SW480 (cell line): ENCODE measurements around the gene NKX2-3.

Experiments used
- DNase-seq: peaks from one replicate; pipeline ENCODE4 v3.0.0-alpha.2; 2016; ENCODE audit warnings: low spot score

NKX2-3 gene

GRCh38 chr10:99526861-99527504, 5.8 kb upstream of the NKX2-3 start:
- DNase-seq, result no peak

- no peak for DNase-seq
These were observed 4.9 kb upstream of the NKX2-3 start for GRCh38 chr10:99527526-99528493.

- no peak for DNase-seq
These were observed 4.0 kb upstream of the NKX2-3 start for GRCh38 chr10:99528494-99529441.

DNA sequence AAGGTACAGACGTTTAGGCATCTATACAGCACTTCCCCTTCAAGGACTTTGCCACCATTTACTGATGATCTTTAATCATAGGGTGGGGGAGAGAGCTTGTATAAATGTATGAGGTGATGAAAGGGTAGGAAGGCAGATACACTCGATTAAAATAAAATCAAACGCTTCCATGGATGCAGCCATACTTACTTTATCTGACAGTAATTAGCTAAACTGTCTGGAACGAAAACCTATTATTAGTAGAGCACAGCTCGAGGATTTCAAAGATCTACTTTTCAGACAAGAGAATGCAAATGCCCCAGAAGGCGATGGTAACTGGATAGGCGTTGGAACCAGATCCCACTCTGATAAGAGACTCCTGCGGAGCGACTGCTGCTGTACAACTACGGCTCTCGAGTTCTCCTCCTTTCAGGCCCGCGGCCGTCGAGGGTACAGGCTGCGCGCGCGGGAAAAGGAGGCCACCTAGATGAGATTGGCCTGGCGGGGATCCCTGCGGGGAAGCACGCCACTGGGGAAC, 3.1 kb upstream of the NKX2-3 start:
- no peak for DNase-seq

DNA sequence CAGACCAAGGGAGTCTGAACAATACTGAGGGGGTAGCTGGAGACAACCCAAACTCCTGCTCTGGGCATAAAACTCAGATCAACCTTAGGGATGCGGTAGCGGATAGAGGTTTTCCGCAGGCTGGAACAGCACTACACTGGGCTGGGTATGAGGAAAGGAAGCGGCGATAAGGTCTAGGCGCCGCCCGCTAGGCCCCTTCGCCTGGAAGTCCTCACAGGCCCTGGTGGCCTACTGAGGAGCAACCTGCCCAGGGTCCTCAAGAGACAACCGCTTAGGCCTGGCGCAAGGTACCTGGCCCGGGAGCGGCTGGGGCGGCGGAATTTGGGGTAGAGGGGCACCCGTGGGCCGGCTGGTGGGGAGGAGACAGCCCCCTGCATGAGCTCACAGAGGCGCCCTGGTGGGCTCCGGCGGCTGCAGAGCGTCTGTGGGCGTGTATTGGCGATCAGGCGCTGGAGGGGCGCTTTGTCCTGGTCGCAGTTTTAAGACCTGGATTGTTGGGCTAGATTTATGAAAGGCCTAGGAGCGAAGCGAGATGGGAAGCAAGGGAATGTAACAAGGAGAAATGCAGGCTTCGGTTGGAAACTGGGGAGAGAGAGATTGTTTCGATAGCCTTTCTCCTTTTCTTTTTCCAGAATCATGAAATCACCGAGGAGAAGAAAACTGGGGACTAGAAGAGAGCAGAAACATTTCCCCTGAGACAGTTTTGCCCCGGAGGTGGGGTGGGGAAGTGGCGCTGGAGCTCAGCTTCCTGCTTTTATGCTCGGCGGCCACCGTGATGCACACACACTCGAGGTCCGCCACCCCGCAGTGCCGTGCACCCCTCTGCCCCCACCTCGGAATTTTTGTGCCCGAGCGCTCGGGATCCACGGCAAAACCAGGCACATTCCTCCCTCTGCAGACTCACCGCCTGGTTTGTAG, 2.4 kb upstream of the NKX2-3 start:
- no peak for DNase-seq

GRCh38 chr10:99531026-99531695, 1.6 kb upstream of the NKX2-3 start:
- DNase-seq, result no peak

DNA sequence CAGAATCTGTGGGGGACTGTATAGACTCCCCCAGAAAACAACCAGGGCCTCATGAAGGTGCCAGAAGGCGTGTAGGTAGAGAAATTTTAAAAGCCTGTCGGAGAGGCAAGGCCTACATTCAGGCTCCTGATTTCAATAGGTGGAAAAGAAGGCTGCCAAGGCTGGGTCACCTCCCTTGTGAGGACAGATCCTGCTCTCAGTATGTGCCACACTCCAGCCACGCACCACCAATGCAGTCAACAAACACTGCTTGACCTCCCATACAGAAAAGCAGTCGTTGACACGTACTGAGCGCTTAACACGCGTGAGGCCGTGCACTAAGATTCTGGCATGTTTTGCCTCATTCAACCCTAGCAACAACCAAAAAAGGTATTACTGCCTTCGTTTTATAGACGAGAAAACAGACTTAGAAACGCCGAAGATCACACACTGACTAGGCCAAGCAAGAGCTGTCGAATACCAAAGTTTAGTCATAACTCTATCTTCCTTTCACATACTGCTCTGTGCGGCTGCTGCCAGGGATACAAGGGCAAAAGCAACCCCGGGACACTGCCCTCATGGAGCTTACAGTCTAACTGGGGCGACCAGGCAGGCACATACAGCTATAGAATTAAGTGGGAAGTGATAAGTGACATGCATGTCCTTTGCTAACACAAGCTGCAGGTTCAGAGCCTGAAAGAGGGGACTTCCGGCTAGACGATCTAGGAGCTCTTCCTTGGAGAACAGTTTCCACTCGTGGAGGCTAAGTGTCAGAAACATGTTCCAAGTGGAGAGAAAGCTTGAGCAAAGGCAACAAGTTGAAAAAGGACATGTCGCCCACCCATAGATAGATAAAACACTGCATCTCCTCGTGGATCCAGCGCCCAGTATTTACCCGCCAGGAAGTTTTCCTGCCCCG, 797 bp upstream of the NKX2-3 start:
- DNase-seq, result no peak

- DNase-seq, result no peak
These were observed 1.0 kb downstream of the NKX2-3 start for GRCh38 chr10:99533496-99534449.

GRCh38 chr10:99534450-99534938, 1.8 kb downstream of the NKX2-3 start:
- no peak for DNase-seq

- peak; percentile 45 for DNase-seq
These were observed 2.4 kb downstream of the NKX2-3 start for GRCh38 chr10:99534939-99535763.

- DNase-seq, result no peak
These were observed 3.1 kb downstream of the NKX2-3 start for GRCh38 chr10:99535764-99536337.

DNA sequence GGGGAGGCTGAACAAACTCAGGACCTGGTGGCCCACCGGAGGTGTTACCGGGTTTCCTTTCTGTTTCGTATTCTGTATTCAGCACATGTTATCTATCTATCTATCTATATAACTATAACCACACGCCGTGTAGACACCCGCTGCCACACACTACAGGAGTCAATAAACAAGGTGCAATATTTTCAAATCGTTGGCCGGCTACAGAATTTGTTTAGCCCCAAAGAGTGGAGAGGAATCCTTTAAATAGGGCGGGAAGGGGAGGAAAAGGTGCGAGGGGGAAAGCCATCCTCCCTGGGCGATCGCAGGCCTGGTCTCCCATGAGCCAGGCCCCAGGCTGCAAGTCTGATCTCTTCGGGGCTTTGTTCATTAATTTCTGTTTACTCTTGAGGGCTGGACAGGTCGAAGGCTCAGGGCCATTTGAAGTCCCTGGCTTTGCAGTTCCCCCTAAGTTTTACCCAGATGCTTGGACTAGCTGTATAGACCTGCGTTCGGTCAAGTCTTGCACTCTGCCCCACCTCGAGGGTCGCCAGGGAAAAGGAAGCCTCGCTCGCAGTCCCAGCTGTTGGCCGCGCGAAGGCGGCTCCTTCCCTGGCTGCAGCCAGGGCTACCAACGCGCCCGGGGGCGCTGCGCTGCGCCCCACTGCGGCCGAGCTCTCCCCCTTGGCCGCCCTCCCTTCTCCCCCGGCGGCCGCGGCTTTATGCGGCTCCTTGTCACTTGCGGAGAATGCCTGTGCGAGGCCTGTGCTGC, 3.8 kb downstream of the NKX2-3 start:
- DNase-seq, result no peak

DNA sequence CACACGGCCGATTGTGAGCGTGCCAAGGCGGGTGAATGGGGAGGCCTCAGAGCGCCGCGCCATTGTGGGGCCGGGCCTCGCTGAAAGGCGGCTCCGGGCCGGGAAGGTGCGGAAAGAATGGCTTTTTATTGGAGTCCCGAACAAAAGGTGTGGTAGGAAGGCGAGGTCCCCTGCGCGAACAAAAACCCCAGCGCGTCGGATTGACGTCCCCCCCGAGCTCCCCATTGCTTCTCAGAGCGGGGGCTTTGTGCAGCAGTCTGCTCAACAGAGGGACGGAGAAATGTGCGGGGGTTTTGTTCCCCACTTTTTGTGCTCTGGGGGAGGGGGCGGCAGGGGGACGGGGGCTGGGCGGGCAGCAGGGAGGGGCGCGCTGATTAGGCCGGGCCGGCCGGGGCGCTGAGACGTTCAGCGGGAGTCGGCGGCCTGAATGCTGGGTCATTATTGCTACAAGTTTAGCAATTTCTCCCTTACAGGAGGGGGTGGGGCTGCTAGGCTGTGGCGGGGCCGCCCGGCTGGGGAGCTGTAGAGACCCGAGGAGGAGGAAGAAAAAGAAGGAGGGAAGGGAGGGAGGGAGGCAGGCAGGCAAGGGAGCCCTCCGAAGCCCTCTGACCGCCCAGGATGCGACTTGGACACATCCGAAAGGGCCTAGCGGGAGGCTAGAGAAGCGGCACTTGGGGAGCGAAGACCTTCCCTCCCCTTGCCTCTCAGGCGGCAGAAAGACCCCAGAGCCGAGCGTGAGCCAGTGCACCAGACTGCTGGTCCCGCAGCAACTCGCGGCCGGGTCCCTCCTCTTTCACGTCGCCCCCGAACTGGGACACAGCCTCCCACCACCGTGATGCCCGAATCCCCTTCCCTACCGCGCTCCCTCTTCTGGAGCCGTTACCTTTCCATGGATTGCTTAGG, 4.6 kb downstream of the NKX2-3 start:
- no peak for DNase-seq

DNA sequence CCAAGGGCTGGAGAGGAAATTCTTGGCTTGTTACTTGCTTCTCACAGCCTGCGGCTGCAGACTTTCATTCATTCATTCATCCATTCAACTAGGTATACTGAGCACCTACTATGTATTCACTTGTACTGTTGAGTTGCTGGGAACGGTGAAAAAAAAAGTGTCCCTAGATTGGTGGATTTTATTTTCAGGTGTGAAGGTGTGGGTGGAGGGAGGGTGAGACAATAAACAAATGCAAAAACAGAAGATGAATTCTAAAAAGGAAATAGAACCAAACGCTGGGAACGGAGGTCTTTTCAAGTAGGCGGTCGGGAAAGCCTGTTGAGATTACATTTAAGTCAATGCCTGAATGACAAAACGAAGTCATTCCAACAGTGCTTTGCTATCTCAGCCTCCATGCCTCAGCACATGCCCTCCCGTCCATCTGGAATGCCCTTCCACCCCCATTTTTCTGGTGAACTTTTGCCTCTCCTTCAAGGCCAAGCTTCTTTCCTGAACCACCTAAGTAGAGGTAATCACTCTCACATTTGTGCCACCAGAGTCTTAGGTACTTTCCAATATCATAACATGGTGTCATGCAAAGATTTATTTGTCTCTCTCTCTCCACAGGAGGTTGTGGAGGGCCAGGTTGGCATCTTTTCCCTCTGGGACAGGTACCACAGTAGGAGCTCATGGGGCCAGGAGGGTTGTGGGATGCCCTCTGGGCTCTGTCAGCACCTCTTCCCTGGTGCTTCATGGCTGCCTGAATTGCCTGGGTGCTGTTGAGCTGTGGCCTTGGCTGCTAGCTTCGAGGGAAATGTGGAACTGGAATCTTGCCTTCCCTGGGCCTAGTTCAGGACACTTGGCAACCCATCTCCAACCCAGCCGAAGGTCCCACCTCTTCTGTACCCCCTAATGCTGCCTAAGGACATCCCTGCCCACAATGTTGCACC, 5.5 kb downstream of the NKX2-3 start:
- DNase-seq, result no peak
